ENCODE data around the gene C2orf66.

Gene C2orf66

GRCh38 chr2:196758474-196759377 lies 50.4 kb downstream of the C2orf66 start:
- no peak for DNase-seq

Data from GDM1 (cell line).